HFFc6 (cell line): Measurements from ENCODE around the gene CELA2A. TPM values are rescaled to one million over a fixed set of nuclear protein-coding genes. Genes with fewer than 3 reads are reported as not detected.

Experiments
- DNase-seq: peaks from one replicate; pipeline ENCODE4 v3.0.0-alpha.2; 2018
- H3K27ac Mint-ChIP-seq: 2 replicates; pipeline ENCODE4 v1.8.0; 2020; ENCODE audit warnings: mild to moderate bottlenecking, mixed read lengths
- H3K27me3 Mint-ChIP-seq: 2 replicates; pipeline ENCODE4 v1.8.0; 2021; ENCODE audit warnings: mild to moderate bottlenecking, moderate library complexity, mixed read lengths; ENCODE audit not compliant: insufficient read depth
- H3K36me3 Mint-ChIP-seq: 2 replicates; pipeline ENCODE4 v1.8.0; 2021; ENCODE audit warnings: low read depth, mixed read lengths
- H3K4me1 Mint-ChIP-seq: 2 replicates; pipeline ENCODE4 v1.8.0; 2020; ENCODE audit warnings: low read depth, mixed read lengths
- H3K4me3 Mint-ChIP-seq: 2 replicates; pipeline ENCODE4 v1.8.0; 2020; ENCODE audit warnings: mild to moderate bottlenecking, moderate library complexity, mixed read lengths
- H3K9me3 Mint-ChIP-seq: 2 replicates; pipeline ENCODE4 v1.8.0; 2020; ENCODE audit warnings: mild to moderate bottlenecking, mixed read lengths
- CTCF ChIP-seq: fragments of 200-600 bp; sonication (generic); IDR thresholded peaks from 2 replicates; pipeline ENCODE4 v1.5.0; 2021; ENCODE audit warnings: antibody characterized with exemption, mild to moderate bottlenecking
- total RNA-seq, 6 experiments: library from RNA; stranded (reverse); fragmentation: NEBNext Ultra II Directional; extraction: Animal tissue kit (Norgen Biotek cat#: 25700); gene quantifications; 2 replicates in 1 of 6; 3 replicates in 5 of 6; pipeline ENCODE4 v1.2.3, GENCODE V29; 2021

CELA2A gene
- total RNA-seq, 6 experiments from 2014 or later = not detected

GRCh38 chr1:15442119-15442518, 14.4 kb upstream of the CELA2A start:
- no peak for TF ChIP-seq CTCF
- Mint-ChIP-seq H3K27me3 (peaks cover 18% of the 10 kb centered on the region), H3K9me3 (no peaks in the 10 kb centered on the region), H3K27ac (no peak overlapping the region), H3K36me3 (no peaks in the 10 kb centered on the region), H3K4me1 (no peaks in the 10 kb centered on the region), H3K4me3 (no peak overlapping the region)
- DNase-seq = no peak

- Mint-ChIP-seq H3K27me3 (peaks cover 21% of the 10 kb centered on the region), H3K36me3 (no peaks in the 10 kb centered on the region)
Observed at GRCh38 chr1:15442759-15443158, 13.8 kb upstream of the CELA2A start.

GRCh38 chr1:15443281-15443680, 13.3 kb upstream of the CELA2A start:
- Mint-ChIP-seq H3K27ac (no peak overlapping the region), H3K9me3 (no peaks in the 10 kb centered on the region), H3K4me1 (no peaks in the 10 kb centered on the region), H3K27me3 (peaks cover 22% of the 10 kb centered on the region), H3K36me3 (no peaks in the 10 kb centered on the region), H3K4me3 (no peak overlapping the region)
- no peak for TF ChIP-seq CTCF
- no peak for DNase-seq

More at GRCh38 chr1:15442759-15443158, 13.8 kb upstream of the CELA2A start:
- no peak overlapping the region for H3K27ac Mint-ChIP-seq
- no peaks in the 10 kb centered on the region for H3K4me1 Mint-ChIP-seq
- DNase-seq = no peak
- TF ChIP-seq CTCF = no peak
- H3K9me3 Mint-ChIP-seq = no peaks in the 10 kb centered on the region
- no peak overlapping the region for H3K4me3 Mint-ChIP-seq

- no peak overlapping the region for H3K27ac Mint-ChIP-seq
Observed at GRCh38 chr1:15444468-15445389, 11.8 kb upstream of the CELA2A start.

GRCh38 chr1:15445390-15446122, 11.0 kb upstream of the CELA2A start:
- no peak for TF ChIP-seq CTCF
- H3K36me3 Mint-ChIP-seq = no peaks in the 10 kb centered on the region
- H3K9me3 Mint-ChIP-seq = no peaks in the 10 kb centered on the region
- no peak for DNase-seq
- peaks cover 30% of the 10 kb centered on the region for H3K27me3 Mint-ChIP-seq
- H3K4me1 Mint-ChIP-seq = no peaks in the 10 kb centered on the region
- H3K4me3 Mint-ChIP-seq = no peak overlapping the region
- no peak overlapping the region for H3K27ac Mint-ChIP-seq

More at GRCh38 chr1:15444468-15445389, 11.8 kb upstream of the CELA2A start:
- Mint-ChIP-seq H3K27me3 (peaks cover 30% of the 10 kb centered on the region), H3K4me3 (no peak overlapping the region), H3K36me3 (no peaks in the 10 kb centered on the region), H3K9me3 (no peaks in the 10 kb centered on the region), H3K4me1 (no peaks in the 10 kb centered on the region)
- TF ChIP-seq CTCF = no peak
- DNase-seq = no peak
